Occipital lobe (tissue), 2 donors: ENCODE data around the gene GPR78. TPM values are rescaled to one million over a fixed set of nuclear protein-coding genes. Genes with fewer than 3 reads are reported as not detected.

Source experiments
- DNase-seq: peaks from one replicate; lab custom pipeline; 2025; lab: John Stamatoyannopoulos, UW
- total RNA-seq: library from RNA; depleted of rRNA; stranded (reverse); fragments of >200 nt; gene quantifications from one replicate; pipeline ENCODE4 v1.2.3, GENCODE V29; 2014

The GPR78 gene
- total RNA-seq, 1 donor from 2014 or later = not detected

- no peak for DNase-seq
Observed at GRCh38 chr4:8598391-8599090, 18.3 kb downstream of the GPR78 start.

GRCh38 chr4:8599091-8599460 is 18.9 kb downstream of the GPR78 start:
- no peak for DNase-seq

- DNase-seq = no peak
Observed at GRCh38 chr4:8599657-8600056, 19.5 kb downstream of the GPR78 start.

DNA sequence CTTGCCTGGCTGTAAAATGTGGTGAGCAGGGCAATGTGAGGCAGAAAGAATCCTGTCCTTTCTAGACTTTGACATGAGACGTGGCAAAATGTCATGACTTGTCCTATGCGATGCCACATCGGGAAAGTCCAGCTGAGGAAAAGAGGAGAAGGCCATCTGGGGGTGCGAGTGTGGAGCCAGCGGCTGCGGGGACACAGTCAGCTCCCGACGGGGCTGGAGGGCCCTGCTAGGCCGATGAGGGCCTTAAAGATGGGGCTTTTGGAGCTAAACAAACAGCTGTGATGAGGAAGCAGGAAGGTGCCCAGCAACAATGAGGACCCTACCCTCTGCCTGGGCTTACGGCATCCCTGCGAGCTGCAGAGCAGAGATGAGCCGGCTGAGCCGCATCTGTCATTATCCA is 20.1 kb downstream of the GPR78 start:
- DNase-seq = no peak

- no peak for DNase-seq
Observed at GRCh38 chr4:8600686-8601085, 20.5 kb downstream of the GPR78 start.

GRCh38 chr4:8601086-8601485 is 20.9 kb downstream of the GPR78 start:
- DNase-seq = no peak

DNA sequence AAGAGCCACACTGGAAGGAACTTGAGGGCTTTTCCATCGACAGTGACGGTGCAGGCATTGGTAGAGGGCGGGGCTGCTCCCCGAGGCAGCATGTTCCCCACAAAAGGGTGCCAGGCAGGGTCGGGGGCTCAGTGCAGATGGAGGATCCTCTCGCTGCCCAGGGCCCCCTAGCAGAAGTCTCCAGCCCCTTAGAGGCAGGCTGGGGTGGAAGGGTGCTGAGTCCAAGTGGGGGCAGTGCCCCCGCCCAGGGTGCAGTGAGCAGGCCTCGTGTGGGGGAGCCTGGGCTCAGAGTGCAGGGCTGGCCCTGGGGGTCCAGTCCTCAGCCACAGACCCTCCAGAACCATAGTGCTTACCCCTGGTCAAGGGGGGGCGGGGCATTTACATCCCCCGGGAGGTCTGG is 21.4 kb downstream of the GPR78 start:
- DNase-seq = no peak

GRCh38 chr4:8602686-8603430 is 22.7 kb downstream of the GPR78 start:
- no peak for DNase-seq

DNA sequence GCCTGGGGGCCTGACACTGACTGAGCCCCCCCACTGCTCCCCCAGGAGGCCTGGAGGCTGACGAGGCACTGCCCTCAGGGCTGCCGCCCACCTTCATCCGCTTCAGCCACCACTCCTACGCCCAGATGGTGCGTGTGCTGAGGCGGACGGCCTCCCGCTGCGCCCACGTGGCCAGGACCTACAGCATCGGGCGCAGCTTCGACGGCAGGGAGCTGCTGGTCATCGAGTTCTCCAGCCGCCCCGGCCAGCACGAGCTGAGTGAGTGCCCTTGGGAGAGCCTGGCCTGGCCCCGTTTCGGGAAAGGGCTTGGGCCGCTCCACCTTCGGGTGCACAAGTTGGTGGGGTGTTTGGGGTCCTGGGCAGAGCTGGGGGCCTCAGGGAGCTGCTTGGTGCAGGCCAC is 23.7 kb downstream of the GPR78 start:
- no peak for DNase-seq

- DNase-seq = no peak
Observed at GRCh38 chr4:8605289-8605688, 25.1 kb downstream of the GPR78 start.

- DNase-seq = no peak
Observed at GRCh38 chr4:8606476-8606875, 26.3 kb downstream of the GPR78 start.

DNA sequence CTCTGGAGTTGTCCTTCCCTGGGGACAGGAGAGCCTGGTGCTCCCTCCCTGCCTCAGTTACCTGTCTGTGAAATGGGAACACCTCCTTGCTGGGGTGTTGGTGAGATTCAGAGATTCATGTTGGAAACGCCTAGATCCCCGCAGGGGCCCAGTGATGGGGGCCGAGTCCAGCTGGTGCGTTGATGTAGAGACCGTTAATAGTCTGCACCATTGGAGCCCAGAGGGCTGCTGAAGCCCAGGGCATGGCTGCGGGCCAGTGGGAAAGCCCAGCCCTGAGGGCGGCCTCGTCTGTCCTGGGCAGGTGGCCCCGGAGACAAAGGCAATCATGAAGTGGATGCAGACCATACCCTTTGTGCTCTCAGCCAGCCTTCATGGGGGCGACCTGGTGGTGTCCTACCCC is 26.8 kb downstream of the GPR78 start:
- DNase-seq = no peak

- no peak for DNase-seq
Observed at GRCh38 chr4:8607603-8608481, 27.6 kb downstream of the GPR78 start.

GRCh38 chr4:8608714-8609391 is 28.7 kb downstream of the GPR78 start:
- no peak for DNase-seq

- no peak for DNase-seq
Observed at GRCh38 chr4:8609406-8609805, 29.2 kb downstream of the GPR78 start.

DNA sequence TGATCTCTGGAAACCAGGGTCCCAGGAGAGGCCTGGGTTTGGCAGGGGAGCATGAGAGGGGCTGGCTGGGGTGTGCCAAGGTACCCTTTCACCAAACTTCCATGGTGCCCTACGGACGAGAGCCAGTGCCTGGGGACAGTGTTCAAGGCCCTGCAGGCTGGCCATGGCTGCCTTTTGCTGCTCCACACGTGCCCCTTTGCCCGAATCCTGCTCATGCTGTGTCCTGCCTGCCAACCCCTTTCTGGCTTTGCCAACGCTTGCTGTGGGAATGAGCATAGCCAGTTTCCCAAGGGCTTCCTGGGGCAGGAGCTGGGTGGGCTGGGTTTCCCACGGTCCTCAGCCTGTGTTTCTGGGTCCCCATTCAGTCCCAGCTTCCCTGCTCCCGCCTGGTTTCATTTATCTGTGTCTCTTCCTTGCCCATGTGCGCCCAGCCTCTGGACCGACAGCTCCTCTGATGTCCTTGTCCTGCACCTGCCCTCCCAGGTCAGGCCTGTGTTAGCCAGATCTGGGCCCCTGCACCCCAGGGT is 29.7 kb downstream of the GPR78 start:
- DNase-seq = no peak

GRCh38 chr4:8610858-8611616 is 30.8 kb downstream of the GPR78 start:
- DNase-seq = no peak

- no peak for DNase-seq
Observed at GRCh38 chr4:8612646-8613045, 32.5 kb downstream of the GPR78 start.

DNA sequence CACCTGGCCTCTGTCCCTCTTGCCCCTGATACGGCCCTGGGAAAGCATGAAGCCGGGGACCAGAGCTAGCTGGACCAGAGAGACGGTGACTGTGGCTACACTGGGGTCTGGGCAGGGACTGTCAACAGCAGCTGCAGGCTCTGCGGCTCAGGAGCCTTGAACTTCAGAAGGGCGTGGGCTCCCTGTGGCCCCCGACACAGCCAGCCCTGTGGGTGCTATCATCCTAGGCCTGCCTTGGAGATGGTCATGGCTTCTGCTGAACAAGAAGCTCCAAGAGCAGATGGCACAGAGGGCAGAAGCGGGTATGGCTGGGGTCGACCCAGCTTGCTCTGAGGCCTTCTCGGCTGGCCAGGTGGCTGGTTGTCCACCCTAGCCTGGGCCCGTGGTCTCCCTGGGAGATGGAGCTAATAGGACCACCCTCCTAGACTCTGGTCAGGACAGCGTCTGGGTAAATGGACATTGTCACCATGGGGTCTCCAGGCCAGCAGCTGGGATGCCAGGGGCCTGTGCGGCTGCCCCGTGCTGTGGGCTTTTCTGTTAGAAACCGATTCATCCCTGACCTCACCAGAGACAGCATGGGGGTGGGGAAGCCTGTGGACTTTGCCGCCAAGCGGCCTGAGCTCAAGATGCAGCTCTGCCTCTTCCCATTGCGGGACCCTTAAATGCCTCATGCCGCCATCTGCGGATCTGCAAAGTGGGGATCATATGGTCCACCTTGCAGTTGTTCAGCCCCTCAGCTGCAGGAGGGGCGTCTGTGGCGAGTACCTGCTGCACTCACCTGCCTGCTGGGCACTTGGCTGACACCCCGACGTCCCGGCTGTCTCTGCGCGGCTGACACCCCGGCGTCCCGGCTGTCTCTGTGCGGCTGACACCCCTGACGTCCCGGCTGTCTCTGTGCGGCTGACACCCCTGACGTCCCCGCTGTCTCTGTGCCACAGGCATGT is 33.5 kb downstream of the GPR78 start:
- no peak for DNase-seq
